IPS-11a (cell line): ENCODE results near the gene BCL2L12.

Source experiments
- H3K4me3 ChIP-seq: one replicate; pipeline ENCODE4 v1.5.1; 2013; ENCODE audit warnings: low read depth, low read length, control low read depth

Gene BCL2L12

DNA sequence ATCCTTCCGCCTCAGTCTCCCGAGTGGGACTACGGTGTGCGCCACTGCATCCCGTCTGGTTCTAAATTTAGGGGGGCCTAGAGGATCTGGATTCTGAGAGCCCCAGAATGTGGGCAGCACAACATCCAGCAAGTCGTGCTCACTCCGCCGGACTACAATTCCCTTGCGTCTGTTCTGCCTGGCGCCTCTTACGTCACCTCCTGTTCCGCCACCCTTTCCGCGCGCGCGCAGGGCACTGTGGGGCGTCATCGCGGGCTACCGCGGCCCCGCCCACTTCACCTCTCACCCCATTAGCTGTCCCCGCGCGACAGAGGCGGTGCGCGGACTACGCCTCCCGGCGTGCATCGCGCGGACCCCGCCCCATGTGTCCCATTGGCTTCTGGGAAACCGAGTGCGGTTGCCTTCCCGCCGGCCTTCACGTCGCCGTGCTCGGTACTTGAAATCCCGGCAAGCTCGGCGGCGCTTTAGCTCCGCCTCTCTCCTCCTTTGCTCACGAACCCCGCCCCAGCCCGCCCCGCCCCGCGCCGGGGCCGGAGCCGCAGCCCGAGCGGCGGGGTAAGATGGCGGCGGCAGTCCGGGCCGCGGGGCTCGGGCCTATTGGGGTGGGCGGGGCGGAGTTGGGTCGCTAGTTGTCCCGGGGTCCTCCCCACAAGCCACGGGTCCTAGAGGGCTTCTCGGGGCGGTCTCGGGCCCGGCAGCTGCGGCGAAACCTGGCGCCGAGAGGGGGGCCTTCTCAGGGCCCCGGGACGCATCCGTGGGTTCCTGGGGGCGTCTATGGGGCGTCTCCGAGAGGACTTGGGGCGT lies 23.8 kb upstream of the BCL2L12 start, which contains the start of gene SCAF1:
SCAF1 (plus strand) TSS at position 522 of the 804 bp plus-strand sequence. CDS start 2,818 bp downstream, outside the sequence.
- peak within 1 kb of the TSS; percentile 94 for H3K4me3 ChIP-seq

DNA sequence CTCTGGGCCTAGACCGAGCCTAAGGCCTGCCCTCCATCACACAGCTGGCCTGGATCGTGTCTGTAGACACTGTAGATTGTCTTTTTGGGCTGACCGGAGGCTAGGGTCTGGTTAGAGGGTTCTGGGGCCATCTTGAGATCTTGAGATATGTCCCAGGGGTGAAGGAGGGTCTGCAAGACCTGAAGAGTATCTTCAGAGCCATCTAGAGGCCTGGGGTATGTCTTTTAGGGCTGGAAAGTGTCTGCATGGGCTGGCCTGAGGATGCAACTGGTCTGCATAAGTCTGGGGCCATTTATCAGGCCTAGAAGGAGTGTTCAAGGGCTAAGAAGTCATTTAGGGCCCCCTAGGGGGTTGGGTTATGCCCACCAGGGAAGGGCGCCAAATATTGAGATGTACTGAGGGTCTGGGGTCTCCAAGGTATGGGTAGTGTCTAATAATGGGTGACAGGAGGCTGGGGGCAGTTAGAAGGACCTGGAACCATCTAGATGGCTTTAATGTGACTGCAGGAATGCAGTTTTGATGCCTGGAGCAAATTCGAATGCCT lies 23.2 kb upstream of the BCL2L12 start:
- peak overlapping the region; percentile 94 for H3K4me3 ChIP-seq

DNA sequence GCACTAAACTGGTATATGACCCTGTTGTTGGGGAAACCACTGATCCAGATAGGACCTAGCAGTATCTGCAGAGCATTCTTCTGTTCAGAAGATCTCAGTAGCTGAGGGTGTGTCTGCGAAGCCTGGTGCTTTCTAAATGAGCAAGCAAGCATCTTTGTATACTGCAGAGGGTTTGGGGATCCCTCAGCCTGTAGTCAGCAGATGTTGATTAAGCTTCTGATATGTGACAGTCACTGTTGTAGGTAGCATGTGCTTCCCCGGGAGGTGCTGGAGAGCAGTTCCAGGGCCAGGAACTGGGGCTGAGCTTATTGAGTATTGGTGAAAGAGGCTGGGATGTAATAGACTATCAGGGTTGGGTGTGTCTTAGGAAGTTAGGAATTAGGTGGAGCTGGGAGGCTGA lies 22.3 kb upstream of the BCL2L12 start:
- no peak overlapping the region for H3K4me3 ChIP-seq

DNA sequence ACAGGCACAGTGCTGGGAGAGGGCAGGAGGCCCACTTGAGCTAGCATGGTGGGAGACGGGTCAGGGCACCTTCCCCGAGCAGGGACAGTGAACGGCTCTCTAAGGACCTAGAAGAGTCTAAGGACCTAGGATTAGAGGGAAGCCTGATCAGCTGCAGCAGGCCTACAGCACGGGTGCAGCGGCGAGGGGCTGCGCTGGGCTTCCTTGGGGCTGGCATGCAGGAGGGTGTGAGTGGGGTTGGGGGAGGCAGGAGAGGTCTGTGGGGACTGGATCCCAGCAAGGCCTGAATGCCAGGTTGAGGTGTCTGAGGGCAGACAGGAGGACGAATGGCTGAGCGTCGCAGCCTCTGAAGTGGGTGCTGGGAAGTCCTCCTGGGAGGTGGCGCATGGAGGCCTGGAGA lies 20.1 kb upstream of the BCL2L12 start:
- no peak overlapping the region for H3K4me3 ChIP-seq

DNA sequence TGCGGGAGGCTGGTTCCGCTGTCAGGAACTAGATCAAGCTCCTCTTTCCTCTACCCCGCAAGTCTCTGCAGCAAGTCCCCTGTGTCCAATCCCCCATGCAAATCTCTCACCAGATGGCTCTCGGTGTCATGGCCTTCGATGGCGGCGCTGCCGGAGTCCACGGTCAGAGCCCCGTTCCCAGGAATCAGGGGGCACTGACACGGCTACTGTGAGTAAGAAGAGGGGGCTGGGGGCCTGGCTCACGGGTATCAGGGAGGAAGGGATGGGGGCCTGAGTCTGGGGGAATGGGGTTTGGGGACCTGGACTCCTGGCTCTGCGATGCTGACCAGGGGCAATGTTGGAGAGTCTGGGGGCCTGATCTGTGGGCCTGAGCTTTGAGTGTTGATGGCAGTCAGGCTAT lies 19.7 kb upstream of the BCL2L12 start:
- H3K4me3 ChIP-seq = no peak overlapping the region

DNA sequence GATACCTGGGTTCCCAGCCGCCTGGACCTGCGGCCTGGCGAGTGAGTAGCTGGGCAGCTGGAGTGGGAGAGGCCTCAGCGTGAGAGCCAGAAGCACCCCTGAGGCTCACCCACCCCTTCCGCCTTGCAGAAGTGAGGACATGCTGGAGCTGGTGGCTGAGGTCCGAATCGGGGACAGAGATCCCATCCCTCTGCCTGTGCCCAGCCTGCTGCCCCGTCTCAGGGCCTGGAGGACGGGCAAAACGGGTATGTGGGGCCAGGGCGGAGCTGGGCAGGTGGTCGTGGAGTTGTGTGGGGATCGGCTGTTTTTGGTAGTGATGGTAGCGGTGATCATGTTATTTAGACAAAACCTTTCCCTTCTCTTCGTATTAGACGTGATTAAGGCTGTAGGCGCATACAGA lies 19.1 kb upstream of the BCL2L12 start:
- H3K4me3 ChIP-seq = no peak overlapping the region

DNA sequence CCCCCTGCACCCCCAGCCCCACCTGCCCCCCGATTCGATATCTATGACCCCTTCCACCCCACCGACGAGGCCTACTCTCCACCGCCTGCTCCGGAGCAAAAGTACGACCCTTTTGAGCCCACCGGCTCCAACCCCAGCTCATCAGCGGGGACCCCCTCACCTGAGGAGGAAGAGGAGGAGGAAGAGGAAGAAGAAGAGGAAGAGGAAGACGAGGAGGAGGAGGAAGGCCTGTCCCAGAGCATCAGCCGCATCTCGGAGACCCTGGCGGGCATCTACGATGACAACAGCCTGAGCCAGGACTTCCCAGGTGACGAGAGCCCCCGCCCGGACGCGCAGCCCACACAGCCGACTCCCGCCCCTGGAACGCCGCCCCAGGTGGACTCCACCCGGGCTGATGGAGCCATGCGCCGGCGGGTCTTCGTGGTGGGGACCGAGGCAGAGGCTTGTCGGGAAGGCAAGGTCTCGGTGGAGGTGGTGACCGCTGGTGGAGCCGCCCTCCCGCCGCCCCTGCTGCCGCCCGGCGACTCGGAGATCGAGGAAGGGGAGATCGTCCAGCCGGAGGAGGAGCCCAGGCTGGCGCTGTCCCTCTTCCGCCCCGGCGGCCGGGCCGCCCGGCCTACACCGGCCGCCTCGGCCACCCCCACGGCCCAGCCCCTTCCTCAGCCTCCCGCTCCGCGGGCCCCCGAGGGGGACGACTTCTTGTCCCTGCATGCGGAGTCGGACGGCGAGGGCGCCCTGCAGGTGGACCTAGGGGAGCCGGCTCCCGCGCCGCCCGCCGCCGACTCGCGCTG lies 14.5 kb upstream of the BCL2L12 start:
- no peak overlapping the region for H3K4me3 ChIP-seq

DNA sequence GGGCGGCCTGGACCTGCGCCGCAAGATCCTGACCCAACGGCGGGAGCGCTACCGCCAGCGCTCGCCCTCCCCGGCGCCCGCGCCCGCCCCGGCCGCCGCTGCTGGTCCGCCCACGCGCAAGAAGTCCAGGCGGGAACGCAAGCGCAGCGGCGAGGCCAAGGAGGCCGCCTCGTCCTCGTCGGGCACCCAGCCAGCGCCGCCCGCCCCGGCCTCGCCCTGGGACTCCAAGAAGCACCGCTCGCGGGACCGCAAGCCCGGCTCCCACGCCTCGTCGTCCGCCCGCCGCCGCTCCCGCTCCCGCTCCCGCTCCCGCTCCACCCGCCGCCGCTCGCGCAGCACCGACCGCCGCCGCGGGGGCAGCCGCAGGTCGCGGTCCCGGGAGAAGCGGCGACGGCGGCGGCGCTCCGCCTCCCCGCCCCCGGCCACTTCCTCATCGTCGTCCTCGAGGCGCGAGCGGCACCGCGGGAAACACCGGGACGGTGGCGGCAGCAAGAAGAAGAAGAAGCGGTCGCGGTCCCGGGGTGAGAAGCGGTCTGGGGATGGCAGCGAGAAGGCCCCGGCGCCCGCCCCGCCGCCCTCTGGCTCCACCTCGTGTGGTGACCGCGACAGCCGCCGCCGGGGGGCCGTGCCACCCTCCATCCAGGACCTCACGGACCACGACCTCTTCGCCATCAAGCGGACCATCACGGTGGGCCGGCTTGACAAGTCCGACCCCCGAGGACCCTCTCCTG lies 13.7 kb upstream of the BCL2L12 start:
- no peak overlapping the region for H3K4me3 ChIP-seq

DNA sequence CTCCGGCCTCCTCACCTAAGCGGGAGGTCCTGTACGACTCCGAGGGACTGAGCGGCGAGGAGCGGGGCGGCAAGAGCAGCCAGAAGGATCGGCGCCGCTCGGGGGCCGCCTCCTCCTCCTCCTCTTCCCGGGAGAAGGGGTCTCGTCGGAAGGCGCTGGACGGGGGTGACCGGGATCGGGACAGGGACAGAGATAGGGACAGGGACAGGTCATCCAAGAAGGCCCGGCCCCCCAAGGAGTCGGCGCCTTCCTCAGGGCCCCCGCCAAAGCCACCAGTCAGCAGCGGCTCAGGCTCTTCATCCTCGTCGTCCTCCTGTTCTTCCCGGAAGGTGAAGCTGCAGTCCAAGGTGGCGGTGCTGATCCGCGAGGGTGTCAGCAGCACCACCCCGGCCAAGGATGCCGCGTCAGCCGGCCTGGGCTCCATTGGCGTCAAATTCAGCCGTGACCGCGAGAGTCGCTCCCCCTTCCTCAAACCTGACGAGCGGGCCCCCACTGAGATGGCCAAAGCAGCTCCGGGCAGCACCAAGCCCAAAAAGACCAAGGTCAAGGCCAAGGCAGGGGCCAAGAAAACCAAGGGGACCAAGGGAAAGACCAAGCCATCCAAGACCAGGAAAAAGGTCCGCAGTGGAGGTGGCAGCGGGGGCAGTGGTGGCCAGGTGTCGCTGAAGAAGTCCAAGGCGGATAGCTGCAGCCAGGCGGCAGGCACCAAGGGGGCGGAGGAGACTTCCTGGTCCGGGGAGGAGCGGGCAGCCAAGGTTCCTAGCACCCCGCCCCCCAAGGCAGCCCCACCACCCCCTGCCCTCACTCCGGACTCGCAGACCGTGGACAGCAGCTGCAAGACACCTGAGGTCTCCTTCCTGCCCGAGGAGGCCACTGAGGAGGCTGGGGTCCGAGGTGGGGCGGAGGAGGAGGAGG lies 12.9 kb upstream of the BCL2L12 start:
- no peak overlapping the region for H3K4me3 ChIP-seq

DNA sequence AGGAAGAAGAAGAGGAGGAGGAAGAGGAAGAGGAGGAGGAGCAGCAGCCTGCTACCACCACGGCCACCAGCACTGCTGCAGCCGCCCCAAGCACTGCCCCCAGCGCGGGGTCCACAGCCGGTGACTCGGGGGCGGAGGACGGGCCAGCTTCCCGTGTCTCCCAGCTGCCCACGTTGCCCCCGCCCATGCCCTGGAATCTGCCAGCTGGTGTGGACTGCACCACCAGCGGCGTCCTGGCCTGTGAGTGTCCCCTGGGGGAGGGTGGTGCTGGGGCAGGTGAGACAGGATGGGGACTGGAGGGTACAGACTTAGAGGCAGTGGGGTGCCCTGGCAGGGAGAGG lies 12.3 kb upstream of the BCL2L12 start:
- H3K4me3 ChIP-seq = no peak overlapping the region

DNA sequence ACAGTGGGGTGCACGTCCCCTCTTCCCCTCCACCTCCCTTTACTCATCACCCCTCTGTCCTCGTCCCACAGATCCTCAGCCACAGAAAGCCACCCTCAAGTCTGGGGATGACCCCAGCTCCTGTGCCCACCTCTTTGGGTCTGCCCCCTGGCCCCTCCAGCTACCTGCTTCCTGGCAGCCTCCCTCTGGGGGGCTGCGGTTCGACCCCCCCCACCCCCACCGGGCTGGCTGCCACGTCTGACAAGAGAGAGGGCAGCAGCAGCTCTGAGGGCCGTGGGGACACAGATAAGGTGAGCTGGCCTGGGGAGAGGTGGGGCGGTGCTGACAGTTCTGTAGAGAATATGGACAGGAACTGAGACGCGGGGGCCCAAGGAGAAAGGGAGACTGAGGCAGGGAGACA lies 11.2 kb upstream of the BCL2L12 start:
- H3K4me3 ChIP-seq = no peak overlapping the region

DNA sequence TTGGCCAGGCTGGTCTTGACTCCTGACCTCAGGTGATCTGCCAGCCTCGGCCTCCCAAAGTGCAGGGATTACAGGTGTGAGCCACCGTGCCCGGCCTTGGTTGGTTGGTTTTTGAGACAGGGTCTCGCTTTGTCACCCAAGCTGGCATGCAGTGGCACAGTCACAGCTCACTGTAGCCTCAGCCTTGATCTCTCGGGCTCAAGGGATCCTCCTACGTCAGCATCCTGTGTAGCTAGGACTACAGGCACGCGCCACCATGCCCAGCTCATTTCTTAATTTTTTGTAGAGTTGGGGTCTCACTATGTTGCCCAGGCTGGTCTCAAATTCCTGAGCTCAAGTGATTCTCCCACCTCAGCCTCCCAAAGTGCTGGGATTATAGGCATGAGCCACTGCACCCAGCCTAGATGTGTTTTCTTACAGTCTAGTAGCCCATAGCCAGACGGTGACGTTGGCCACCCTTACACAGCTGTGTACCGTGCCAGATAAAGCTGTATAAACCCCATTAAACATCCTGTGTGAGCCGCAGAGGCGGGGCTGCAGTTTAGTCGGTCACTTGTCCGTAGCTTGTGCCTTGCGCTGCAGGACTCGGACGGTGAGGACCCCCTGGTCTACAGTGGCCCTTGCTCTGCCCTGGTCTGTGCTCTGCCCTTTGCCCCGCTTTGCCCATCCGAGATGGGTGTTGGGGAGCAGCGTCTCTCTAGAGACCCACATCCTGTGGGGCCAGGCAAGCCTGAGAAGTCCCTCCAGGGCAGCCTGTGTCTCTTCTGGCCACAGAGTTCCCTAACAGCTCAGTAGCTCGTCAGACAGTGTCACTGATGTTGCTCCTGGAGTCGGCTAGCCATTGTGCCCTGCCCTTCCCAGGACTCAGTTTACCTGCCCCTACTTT lies 9.9 kb upstream of the BCL2L12 start:
- no peak overlapping the region for H3K4me3 ChIP-seq

DNA sequence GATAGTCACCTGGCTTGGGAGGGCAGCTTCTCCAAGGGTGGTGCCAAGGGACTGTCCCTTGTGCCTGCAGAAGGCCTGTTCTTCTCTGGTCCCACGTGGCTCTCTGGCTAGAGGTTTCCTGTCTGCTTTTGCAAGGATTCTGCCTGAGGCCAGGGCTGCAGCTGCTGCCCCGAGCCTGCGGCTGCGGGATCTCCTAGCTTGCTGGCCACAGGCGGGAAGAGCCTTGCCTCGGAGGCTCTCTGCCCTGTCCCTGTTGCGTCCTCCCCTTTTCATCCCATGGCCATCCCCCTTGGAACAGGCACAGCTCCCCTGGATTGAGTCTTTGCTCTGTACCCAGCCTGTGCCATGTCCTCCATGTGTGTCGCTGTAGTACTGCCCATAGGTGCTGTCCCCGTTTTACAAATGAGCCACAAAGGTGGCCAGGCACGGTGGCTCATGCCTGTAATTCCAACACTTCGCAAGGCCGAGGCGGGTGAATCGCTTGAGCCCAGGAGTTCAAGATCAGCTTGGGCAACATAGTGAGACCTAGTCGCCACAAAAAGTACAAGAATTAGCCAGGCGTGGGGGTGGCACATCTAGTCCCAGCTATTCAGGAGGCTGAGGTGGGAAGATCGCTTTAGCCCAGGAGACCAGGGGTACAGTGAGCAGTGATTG lies 9.2 kb upstream of the BCL2L12 start:
- H3K4me3 ChIP-seq = no peak overlapping the region

DNA sequence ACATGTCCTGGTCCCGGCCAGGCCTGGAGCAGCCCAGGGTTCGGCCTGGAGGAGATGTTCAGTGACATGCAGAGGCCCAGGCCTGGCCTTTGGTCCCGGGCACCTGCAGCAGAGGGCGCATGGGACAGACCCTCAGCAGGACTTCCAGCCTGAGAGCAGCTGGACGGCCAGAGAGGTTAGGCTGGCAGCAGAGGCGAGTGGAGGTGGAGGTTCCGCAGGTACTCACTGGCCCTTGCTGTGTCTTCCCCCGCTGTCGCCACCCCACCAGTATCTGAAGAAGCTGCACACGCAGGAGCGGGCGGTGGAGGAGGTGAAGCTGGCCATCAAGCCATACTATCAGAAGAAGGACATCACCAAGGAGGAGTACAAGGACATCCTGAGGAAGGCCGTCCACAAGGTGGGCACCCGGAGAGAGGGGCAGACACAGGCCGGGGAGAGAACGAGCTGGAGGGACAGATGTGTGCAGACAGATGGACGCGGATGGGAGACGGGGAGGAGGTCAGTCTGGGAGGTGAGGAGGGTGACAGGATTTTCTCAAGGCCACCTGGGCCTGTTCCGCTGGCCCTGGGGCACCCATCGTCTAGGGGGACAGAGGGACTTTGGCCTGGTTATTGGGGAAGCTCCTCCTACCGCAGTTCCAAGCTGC lies 8.1 kb upstream of the BCL2L12 start:
- no peak overlapping the region for H3K4me3 ChIP-seq

DNA sequence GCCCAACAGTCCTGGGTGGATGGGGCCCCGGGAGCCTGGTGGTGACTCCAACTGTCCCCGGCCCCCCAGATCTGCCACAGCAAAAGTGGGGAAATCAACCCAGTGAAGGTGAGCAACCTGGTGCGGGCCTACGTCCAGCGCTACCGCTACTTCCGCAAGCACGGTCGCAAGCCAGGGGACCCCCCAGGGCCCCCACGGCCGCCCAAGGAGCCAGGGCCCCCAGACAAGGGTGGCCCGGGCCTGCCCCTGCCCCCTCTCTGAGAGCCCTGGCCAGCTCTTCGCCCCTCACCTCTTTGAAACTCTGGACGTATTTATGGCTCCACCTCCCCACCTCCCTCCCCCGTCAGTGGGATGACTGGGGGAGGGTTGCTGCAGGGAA lies 7.6 kb upstream of the BCL2L12 start:
- H3K4me3 ChIP-seq = no peak overlapping the region

DNA sequence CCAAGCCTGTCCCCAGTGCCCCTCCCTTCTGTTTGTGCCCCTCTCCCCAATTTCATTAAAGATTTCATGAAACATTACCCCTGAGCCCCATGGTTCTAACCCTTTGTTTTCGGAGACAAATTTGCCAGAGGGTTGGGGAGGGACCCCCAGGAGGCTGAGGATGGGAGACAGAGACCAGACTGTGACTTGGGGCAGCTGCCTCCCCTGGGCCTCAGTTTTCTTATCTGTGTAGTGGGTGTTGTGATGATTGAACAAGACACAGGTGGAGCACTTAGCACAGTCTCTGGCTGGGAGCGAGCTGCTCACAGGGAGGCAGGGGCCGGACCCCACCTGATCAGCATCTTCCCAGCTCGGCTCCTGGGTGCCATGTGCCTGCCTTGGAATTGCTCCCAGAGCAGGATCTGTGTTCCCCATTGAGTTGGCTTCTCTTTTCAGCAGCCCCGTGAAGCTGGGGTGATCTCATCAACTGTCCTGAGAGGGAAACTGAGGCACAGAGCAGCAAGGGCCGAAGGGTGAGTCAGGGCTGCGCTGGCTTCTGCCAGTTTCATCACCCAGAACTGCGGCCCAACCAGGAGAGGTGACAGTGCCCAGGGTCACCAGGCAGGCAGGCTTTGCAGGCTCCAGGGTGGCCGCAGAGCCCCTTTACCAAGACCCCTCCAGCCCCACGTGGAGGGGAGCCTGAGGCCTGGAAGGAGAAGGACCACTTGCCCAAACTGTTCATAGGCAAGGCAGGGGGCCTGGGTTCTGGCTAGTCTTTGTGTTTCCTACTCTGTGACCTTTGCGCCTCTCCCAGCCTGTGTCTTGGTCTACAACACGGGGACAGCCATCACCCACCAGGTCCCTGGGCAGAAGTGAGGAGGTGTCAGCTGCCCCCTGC lies 6.9 kb upstream of the BCL2L12 start:
- H3K4me3 ChIP-seq = no peak overlapping the region

DNA sequence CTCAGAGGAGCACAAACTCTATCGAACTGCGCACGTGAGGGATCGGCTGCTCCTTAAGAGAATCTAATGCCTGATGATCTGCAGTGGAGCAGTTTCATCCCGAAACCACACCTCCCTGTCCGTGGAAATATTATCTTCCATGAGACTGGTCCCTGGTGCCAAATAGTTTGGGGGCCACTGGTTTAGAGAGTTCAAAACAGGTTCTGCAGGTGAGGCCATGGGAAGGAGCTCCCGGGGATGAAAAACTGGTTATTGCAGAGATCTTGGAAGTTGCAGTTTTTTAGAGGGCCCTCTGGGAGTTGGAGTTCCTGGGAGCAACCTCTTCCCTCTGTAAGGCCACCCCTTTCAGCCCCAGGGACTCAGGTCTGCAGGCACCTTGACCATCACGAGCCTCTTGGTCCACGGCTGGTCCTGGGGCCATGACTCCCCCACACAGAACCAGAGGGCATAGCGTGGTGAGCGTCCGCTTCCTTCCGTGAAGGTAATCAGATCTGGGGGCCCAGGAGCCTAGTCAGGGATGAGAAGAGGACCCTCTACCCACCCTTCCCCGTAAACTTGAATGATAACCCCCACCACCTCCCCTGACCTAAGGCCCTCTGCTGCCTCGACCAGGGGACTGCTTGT lies 5.3 kb upstream of the BCL2L12 start:
- H3K4me3 ChIP-seq = no peak overlapping the region
